A549 (cell line): Measurements from ENCODE around the gene HINFP.

Experiments used
- CTCF ChIP-seq: fragments of >200 bp; sonication (Bioruptor Twin); formaldehyde crosslinking; IDR thresholded peaks from 3 replicates; pipeline ENCODE4 v1.5.1; 2016
- EP300 ChIP-seq, 2 experiments: fragments of >200 bp; sonication (Bioruptor Twin); formaldehyde crosslinking; IDR thresholded peaks; 2 replicates in 1 of 2; 3 replicates in 1 of 2; pipeline ENCODE4 v1.6.1; 2016 to 2017
- JUN ChIP-seq, 2 experiments: fragments of >200 bp; sonication (Bioruptor Twin); formaldehyde crosslinking; IDR thresholded peaks; 2 replicates in 1 of 2; 3 replicates in 1 of 2; pipeline ENCODE4 v1.6.1; 2016 to 2017
- NPAS2 ChIP-seq: fragments of 250-450 bp; sonication (Bioruptor Pico); IDR thresholded peaks from 2 replicates; pipeline ENCODE4 v1.8.0; 2022; ENCODE audit warnings: mild to moderate bottlenecking, moderate library complexity, borderline replicate concordance
- RAD21 ChIP-seq, 2 experiments: fragments of >200 bp in 1 of 2; sonication (Bioruptor Twin) in 1 of 2; formaldehyde crosslinking in 1 of 2; IDR thresholded peaks in 1 of 2; conservative IDR thresholded peaks in 1 of 2; 2 replicates in 1 of 2; 3 replicates in 1 of 2; pipeline ENCODE4 v1.6.1; 2012 to 2018; ENCODE audit warnings: inconsistent platforms in 1 of 2
- RFX5 ChIP-seq: fragments of 450-650 bp; IDR thresholded peaks from 2 replicates; pipeline ENCODE4 v1.7.1; 2014; ENCODE audit warnings: antibody characterized with exemption, mild to moderate bottlenecking, moderate library complexity
- TF ChIP-seq, protein P1 (sequence below): fragments of 200-600 bp; sonication (generic); IDR thresholded peaks from 2 replicates; pipeline ENCODE4 v1.6.1; 2016; ENCODE audit warnings: antibody characterized with exemption, mild to moderate bottlenecking, moderate library complexity
- TF ChIP-seq, protein P2 (sequence below): IDR thresholded peaks from 2 replicates; pipeline ENCODE4 v1.6.1; 2012

- TF ChIP-seq RAD21 (conservative IDR thresholded peaks at IDR 0.05 in 1 of 2, IDR thresholded peaks at IDR 0.05 in 1 of 2) (no peak), EP300 (IDR thresholded peaks at IDR 0.05) (no peak), CTCF (no peak), RFX5 (no peak), NPAS2 (no peak), JUN (IDR thresholded peaks at IDR 0.05) (no peak)
- TF ChIP-seq, protein P1, sequence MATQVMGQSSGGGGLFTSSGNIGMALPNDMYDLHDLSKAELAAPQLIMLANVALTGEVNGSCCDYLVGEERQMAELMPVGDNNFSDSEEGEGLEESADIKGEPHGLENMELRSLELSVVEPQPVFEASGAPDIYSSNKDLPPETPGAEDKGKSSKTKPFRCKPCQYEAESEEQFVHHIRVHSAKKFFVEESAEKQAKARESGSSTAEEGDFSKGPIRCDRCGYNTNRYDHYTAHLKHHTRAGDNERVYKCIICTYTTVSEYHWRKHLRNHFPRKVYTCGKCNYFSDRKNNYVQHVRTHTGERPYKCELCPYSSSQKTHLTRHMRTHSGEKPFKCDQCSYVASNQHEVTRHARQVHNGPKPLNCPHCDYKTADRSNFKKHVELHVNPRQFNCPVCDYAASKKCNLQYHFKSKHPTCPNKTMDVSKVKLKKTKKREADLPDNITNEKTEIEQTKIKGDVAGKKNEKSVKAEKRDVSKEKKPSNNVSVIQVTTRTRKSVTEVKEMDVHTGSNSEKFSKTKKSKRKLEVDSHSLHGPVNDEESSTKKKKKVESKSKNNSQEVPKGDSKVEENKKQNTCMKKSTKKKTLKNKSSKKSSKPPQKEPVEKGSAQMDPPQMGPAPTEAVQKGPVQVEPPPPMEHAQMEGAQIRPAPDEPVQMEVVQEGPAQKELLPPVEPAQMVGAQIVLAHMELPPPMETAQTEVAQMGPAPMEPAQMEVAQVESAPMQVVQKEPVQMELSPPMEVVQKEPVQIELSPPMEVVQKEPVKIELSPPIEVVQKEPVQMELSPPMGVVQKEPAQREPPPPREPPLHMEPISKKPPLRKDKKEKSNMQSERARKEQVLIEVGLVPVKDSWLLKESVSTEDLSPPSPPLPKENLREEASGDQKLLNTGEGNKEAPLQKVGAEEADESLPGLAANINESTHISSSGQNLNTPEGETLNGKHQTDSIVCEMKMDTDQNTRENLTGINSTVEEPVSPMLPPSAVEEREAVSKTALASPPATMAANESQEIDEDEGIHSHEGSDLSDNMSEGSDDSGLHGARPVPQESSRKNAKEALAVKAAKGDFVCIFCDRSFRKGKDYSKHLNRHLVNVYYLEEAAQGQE = no peak
- TF ChIP-seq, protein P2, sequence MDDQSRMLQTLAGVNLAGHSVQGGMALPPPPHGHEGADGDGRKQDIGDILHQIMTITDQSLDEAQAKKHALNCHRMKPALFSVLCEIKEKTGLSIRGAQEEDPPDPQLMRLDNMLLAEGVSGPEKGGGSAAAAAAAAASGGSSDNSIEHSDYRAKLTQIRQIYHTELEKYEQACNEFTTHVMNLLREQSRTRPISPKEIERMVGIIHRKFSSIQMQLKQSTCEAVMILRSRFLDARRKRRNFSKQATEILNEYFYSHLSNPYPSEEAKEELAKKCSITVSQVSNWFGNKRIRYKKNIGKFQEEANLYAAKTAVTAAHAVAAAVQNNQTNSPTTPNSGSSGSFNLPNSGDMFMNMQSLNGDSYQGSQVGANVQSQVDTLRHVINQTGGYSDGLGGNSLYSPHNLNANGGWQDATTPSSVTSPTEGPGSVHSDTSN = no peak
These were observed 388 bp downstream of the HINFP start for GRCh38 chr11:119121811-119122124.
